Measurements from ENCODE around the gene HHIP.
A peak's percentile ranks its signal among the peaks of the same experiment; 100 is the strongest.

The HHIP gene

DNA sequence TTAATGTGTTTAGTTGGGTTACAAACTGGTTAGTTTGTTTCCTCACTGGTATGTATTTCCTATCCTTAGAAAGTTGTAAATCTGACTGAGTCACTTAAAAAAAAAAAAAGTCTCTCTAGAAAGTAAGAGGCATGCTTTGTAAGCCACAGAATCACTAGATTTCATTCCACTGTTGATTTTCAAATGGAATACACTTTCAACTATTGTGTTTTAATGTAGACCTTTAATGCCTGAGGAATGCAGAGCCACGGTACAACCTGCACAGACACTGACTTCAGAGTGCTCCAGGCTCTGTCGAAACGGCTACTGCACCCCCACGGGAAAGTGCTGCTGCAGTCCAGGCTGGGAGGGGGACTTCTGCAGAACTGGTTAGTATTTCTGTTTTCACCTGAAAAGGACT lies 88.6 kb downstream of the HHIP start:
- ATAC-seq (ENCODE audit: low read depth) (peak; percentile 96), DNase-seq (ENCODE audit: low spot score) (peak; percentile 62)
- peaks cover 25% of the 10 kb centered on the region for H3K4me1 ChIP-seq (ENCODE audit: insufficient read depth, poor library complexity, severe bottlenecking)
- H3K4me3 ChIP-seq (ENCODE audit: severe bottlenecking) = no peak overlapping the region
- TF ChIP-seq, protein P1, sequence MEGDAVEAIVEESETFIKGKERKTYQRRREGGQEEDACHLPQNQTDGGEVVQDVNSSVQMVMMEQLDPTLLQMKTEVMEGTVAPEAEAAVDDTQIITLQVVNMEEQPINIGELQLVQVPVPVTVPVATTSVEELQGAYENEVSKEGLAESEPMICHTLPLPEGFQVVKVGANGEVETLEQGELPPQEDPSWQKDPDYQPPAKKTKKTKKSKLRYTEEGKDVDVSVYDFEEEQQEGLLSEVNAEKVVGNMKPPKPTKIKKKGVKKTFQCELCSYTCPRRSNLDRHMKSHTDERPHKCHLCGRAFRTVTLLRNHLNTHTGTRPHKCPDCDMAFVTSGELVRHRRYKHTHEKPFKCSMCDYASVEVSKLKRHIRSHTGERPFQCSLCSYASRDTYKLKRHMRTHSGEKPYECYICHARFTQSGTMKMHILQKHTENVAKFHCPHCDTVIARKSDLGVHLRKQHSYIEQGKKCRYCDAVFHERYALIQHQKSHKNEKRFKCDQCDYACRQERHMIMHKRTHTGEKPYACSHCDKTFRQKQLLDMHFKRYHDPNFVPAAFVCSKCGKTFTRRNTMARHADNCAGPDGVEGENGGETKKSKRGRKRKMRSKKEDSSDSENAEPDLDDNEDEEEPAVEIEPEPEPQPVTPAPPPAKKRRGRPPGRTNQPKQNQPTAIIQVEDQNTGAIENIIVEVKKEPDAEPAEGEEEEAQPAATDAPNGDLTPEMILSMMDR (IDR thresholded peaks at IDR 0.05; ENCODE audit: poor library complexity, severe bottlenecking) = no peak
- H3K9me3 ChIP-seq (ENCODE audit: severe bottlenecking) = no peaks in the 10 kb centered on the region
- peak overlapping the region; percentile 75 for H3K27ac ChIP-seq (ENCODE audit: poor library complexity, severe bottlenecking)
- H3K36me3 ChIP-seq (ENCODE audit: low read depth) = no peaks in the 10 kb centered on the region
- H3K27me3 ChIP-seq (ENCODE audit: insufficient read depth, poor library complexity, severe bottlenecking) = no peaks in the 10 kb centered on the region

DNA sequence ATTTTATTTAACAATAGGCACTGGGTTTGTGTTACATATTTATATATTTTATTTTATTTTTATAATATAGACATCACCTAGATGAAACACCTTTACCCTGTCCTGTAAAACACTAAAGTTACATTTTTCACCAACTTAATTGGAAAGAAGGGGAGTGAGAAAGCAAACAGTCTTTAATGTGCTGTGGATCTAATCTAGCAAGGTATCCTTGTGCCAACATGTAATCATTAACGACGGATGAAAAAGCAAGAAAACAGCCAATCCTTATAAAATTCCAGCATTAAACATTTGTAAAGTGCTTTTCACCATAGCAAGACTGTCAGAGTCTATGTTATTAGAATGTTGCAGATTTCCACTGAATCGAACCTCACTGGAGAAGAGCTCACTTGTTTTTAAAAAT lies 92.7 kb downstream of the HHIP start:
- no peaks in the 10 kb centered on the region for H3K36me3 ChIP-seq (ENCODE audit: low read depth)
- H3K4me1 ChIP-seq (ENCODE audit: insufficient read depth, poor library complexity, severe bottlenecking) = peaks cover 16% of the 10 kb centered on the region
- ATAC-seq (ENCODE audit: low read depth) = no peak
- H3K9me3 ChIP-seq (ENCODE audit: severe bottlenecking) = no peaks in the 10 kb centered on the region
- no peaks in the 10 kb centered on the region for H3K27me3 ChIP-seq (ENCODE audit: insufficient read depth, poor library complexity, severe bottlenecking)
- H3K27ac ChIP-seq (ENCODE audit: poor library complexity, severe bottlenecking) = no peak overlapping the region
- no peak for DNase-seq (ENCODE audit: low spot score)
- TF ChIP-seq, protein P1 (IDR thresholded peaks at IDR 0.05; ENCODE audit: poor library complexity, severe bottlenecking) = no peak
- H3K4me3 ChIP-seq (ENCODE audit: severe bottlenecking) = no peak overlapping the region

GRCh38 chr4:144739511-144740033 lies 93.6 kb downstream of the HHIP start:
- ATAC-seq (ENCODE audit: low read depth) (no peak), DNase-seq (ENCODE audit: low spot score) (no peak)
- no peaks in the 10 kb centered on the region for H3K9me3 ChIP-seq (ENCODE audit: severe bottlenecking)
- H3K36me3 ChIP-seq (ENCODE audit: low read depth) = no peaks in the 10 kb centered on the region
- H3K4me3 ChIP-seq (ENCODE audit: severe bottlenecking) = no peak overlapping the region
- no peaks in the 10 kb centered on the region for H3K27me3 ChIP-seq (ENCODE audit: insufficient read depth, poor library complexity, severe bottlenecking)
- H3K27ac ChIP-seq (ENCODE audit: poor library complexity, severe bottlenecking) = no peak overlapping the region
- peaks cover 8% of the 10 kb centered on the region for H3K4me1 ChIP-seq (ENCODE audit: insufficient read depth, poor library complexity, severe bottlenecking)
- TF ChIP-seq, protein P1 (IDR thresholded peaks at IDR 0.05; ENCODE audit: poor library complexity, severe bottlenecking) = no peak

DNA sequence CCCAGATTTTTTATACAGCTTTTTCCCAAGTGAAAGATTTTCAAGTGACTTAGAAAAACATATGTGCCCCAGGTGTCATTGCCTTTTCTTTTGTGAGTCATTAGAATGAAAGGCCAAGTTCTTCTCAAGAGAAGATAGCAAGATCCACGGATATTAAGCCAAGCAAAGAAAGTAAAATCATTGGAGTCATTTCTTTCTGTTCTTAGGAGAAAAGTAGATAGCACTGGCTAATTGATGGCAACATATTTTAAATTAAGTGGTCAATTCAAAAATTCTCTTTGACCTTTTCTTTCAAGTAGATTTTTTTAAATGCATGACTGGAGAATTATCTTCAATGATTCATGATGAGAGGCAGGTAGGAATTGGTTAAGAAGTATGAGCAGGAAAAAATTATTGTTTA lies 94.4 kb downstream of the HHIP start:
- Histone ChIP-seq H3K27ac (ENCODE audit: poor library complexity, severe bottlenecking) (no peak overlapping the region), H3K27me3 (ENCODE audit: insufficient read depth, poor library complexity, severe bottlenecking) (no peaks in the 10 kb centered on the region), H3K36me3 (ENCODE audit: low read depth) (no peaks in the 10 kb centered on the region), H3K9me3 (ENCODE audit: severe bottlenecking) (no peaks in the 10 kb centered on the region), H3K4me1 (ENCODE audit: insufficient read depth, poor library complexity, severe bottlenecking) (peaks cover under 1% of the 10 kb centered on the region), H3K4me3 (ENCODE audit: severe bottlenecking) (no peak overlapping the region)
- TF ChIP-seq, protein P1 (IDR thresholded peaks at IDR 0.05; ENCODE audit: poor library complexity, severe bottlenecking) = no peak
- DNase-seq (ENCODE audit: low spot score) = no peak
- ATAC-seq (ENCODE audit: low read depth) = no peak

- no peak overlapping the region for H3K27ac ChIP-seq (ENCODE audit: poor library complexity, severe bottlenecking)
- H3K4me1 ChIP-seq (ENCODE audit: insufficient read depth, poor library complexity, severe bottlenecking) = no peaks in the 10 kb centered on the region
- DNase-seq (ENCODE audit: low spot score) = no peak
- TF ChIP-seq, protein P1 (IDR thresholded peaks at IDR 0.05; ENCODE audit: poor library complexity, severe bottlenecking) = no peak
- H3K9me3 ChIP-seq (ENCODE audit: severe bottlenecking) = no peaks in the 10 kb centered on the region
- H3K27me3 ChIP-seq (ENCODE audit: insufficient read depth, poor library complexity, severe bottlenecking) = no peaks in the 10 kb centered on the region
- no peak overlapping the region for H3K4me3 ChIP-seq (ENCODE audit: severe bottlenecking)
- no peaks in the 10 kb centered on the region for H3K36me3 ChIP-seq (ENCODE audit: low read depth)
- no peak for ATAC-seq (ENCODE audit: low read depth)
These were observed 103.0 kb downstream of the HHIP start for GRCh38 chr4:144748814-144749555.

Measured in RWPE2 (cell line).